ENCODE data around the gene LEAP2.

LEAP2 gene

GRCh38 chr5:132871459-132872284 is 1.8 kb upstream of the LEAP2 start:
- Histone ChIP-seq H4K20me1 (ENCODE audit: insufficient read depth, low read length) (no peaks in the 10 kb centered on the region), H3K9ac (ENCODE audit: low read length) (no peak overlapping the region), H2AFZ (ENCODE audit: low read length) (no peak overlapping the region), H3K36me3 (ENCODE audit: insufficient read depth, low read length) (peaks cover 65% of the 10 kb centered on the region), H3K79me2 (ENCODE audit: insufficient read depth, low read length) (0 out of 2 replicates have a peak, but pooled peaks cover 5% of the 10 kb centered on the region), H3F3A (ENCODE audit: insufficient read depth, low read length) (no peaks in the 10 kb centered on the region), H3K4me2 (ENCODE audit: low read length) (no peak overlapping the region), H3K9me3 (ENCODE audit: low read length) (no peaks in the 10 kb centered on the region), H3K27me3 (ENCODE audit: insufficient read depth, low read length) (no peaks in the 10 kb centered on the region), H3K4me1 (ENCODE audit: insufficient read depth, low read length, severe bottlenecking) (peaks cover 8% of the 10 kb centered on the region), H3K9me2 (ENCODE audit: low read depth, low read length) (no peaks in the 10 kb centered on the region), H3K4me3 (ENCODE audit: low read depth, low read length, poor library complexity, severe bottlenecking) (no peak overlapping the region), H3K27ac (ENCODE audit: low read depth, low read length, poor library complexity, severe bottlenecking) (no peak overlapping the region)
- TF ChIP-seq CTCF (IDR thresholded peaks at IDR 0.05; ENCODE audit: low read length) (no peak), EZH2 (IDR thresholded peaks at IDR 0.05; ENCODE audit: borderline replicate concordance, low read length) (no peak)

GRCh38 chr5:132872788-132873118 is 715 bp upstream of the LEAP2 start:
- H3K27ac ChIP-seq (ENCODE audit: low read depth, low read length, poor library complexity, severe bottlenecking) = no peak overlapping the region
- no peaks in the 10 kb centered on the region for H3F3A ChIP-seq (ENCODE audit: insufficient read depth, low read length)
- no peaks in the 10 kb centered on the region for H3K27me3 ChIP-seq (ENCODE audit: insufficient read depth, low read length)
- H3K79me2 ChIP-seq (ENCODE audit: insufficient read depth, low read length) = no peaks in the 10 kb centered on the region
- H3K4me2 ChIP-seq (ENCODE audit: low read length) = no peak overlapping the region
- H3K9me3 ChIP-seq (ENCODE audit: low read length) = no peaks in the 10 kb centered on the region
- H3K9ac ChIP-seq (ENCODE audit: low read length) = no peak overlapping the region
- no peak overlapping the region for H2AFZ ChIP-seq (ENCODE audit: low read length)
- no peak overlapping the region for H3K4me3 ChIP-seq (ENCODE audit: low read depth, low read length, poor library complexity, severe bottlenecking)
- H3K9me2 ChIP-seq (ENCODE audit: low read depth, low read length) = no peaks in the 10 kb centered on the region
- no peaks in the 10 kb centered on the region for H4K20me1 ChIP-seq (ENCODE audit: insufficient read depth, low read length)
- peaks cover 73% of the 10 kb centered on the region for H3K36me3 ChIP-seq (ENCODE audit: insufficient read depth, low read length)
- H3K4me1 ChIP-seq (ENCODE audit: insufficient read depth, low read length, severe bottlenecking) = peaks cover under 1% of the 10 kb centered on the region
- TF ChIP-seq EZH2 (IDR thresholded peaks at IDR 0.05; ENCODE audit: borderline replicate concordance, low read length) (no peak), CTCF (IDR thresholded peaks at IDR 0.05; ENCODE audit: low read length) (no peak)

GRCh38 chr5:132873930-132874271 is 433 bp downstream of the LEAP2 start:
- TF ChIP-seq EZH2 (IDR thresholded peaks at IDR 0.05; ENCODE audit: borderline replicate concordance, low read length) (no peak), CTCF (IDR thresholded peaks at IDR 0.05; ENCODE audit: low read length) (no peak)
- Histone ChIP-seq H3K9ac (ENCODE audit: low read length) (no peak overlapping the region), H3K27ac (ENCODE audit: low read depth, low read length, poor library complexity, severe bottlenecking) (no peak overlapping the region), H3K4me1 (ENCODE audit: insufficient read depth, low read length, severe bottlenecking) (no peaks in the 10 kb centered on the region), H3K27me3 (ENCODE audit: insufficient read depth, low read length) (no peaks in the 10 kb centered on the region), H3K4me3 (ENCODE audit: low read depth, low read length, poor library complexity, severe bottlenecking) (no peak overlapping the region), H3F3A (ENCODE audit: insufficient read depth, low read length) (no peaks in the 10 kb centered on the region), H3K4me2 (ENCODE audit: low read length) (no peak overlapping the region), H3K9me3 (ENCODE audit: low read length) (no peaks in the 10 kb centered on the region), H4K20me1 (ENCODE audit: insufficient read depth, low read length) (no peaks in the 10 kb centered on the region), H3K36me3 (ENCODE audit: insufficient read depth, low read length) (peaks cover 74% of the 10 kb centered on the region), H3K9me2 (ENCODE audit: low read depth, low read length) (no peaks in the 10 kb centered on the region), H2AFZ (ENCODE audit: low read length) (no peak overlapping the region), H3K79me2 (ENCODE audit: insufficient read depth, low read length) (no peaks in the 10 kb centered on the region)
